GM12891 (cell line): ENCODE results near the gene ARID1B.

ENCODE experiments used
- POLR2A ChIP-seq: IDR thresholded peaks from 2 replicates; pipeline ENCODE4 v1.6.1; 2011; ENCODE audit warnings: low read depth, low read length, control low read depth
- POLR2AphosphoS5 ChIP-seq: IDR thresholded peaks from 2 replicates; pipeline ENCODE4 v1.6.1; 2011; ENCODE audit warnings: low read depth, low read length, control low read depth
- SPI1 ChIP-seq: IDR thresholded peaks from 2 replicates; pipeline ENCODE4 v1.6.1; 2011; ENCODE audit warnings: low read depth, low read length, control low read depth
- TAF1 ChIP-seq: IDR thresholded peaks from 2 replicates; pipeline ENCODE4 v1.6.1; 2011; ENCODE audit warnings: low read depth, low read length, control low read depth

- TF ChIP-seq POLR2AphosphoS5 = no peak
- no peak for TF ChIP-seq POLR2A
- no peak for TF ChIP-seq SPI1
- no peak for TF ChIP-seq TAF1
These were observed 407.2 kb downstream of the ARID1B start for GRCh38 chr6:157184202-157185015.
